Islet precursor cell (in vitro differentiated cells): ENCODE results near the gene ZNF518A.
"Not testable (repeated sequence)": the region's sequence is repeated elsewhere in the genome, so short reads cannot be mapped to it uniquely, and the experiment has no call there.

Experiments
- DNase-seq: peaks from one replicate; pipeline ENCODE4 v3.0.0-alpha.2; 2018

The ZNF518A gene

DNA sequence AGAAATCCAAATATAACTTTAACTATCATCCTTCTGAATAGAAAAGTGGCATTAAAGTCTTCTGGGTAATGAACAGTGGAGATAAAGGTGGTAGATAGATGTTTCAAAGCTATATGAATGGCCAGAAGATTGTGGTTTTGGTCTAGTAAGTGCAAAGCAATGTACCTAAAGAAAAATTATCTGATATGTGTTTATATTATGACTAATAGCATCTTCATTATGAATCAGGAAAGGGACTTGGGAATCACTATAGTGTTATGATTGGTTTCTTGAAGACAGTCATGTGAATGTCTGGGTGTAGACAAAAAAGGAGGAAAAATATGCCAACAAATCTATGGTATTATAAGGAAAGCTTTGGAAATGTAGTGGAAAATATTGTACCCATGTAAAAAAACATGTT is 3.0 kb downstream of the ZNF518A start:
- no peak for DNase-seq

DNA sequence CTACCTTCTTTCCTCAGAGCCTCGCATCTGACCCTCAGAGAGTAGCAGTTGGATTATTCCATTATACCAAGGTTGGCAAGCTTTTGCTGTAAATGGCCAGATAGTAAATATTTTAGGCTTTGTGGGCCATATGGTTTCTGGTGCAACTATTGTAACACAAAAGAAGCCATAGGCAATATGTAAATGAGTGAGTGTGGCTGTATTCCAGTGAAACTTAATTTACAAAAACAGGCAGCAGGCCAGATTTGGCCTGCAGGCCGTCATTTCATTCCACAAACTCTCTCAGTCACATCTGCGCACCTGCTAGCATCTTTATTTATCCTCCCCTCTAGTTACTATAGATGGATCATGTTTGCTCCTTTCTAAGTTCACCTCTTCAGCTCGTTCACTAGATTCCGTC is 6.7 kb downstream of the ZNF518A start:
- DNase-seq, result no peak

DNA sequence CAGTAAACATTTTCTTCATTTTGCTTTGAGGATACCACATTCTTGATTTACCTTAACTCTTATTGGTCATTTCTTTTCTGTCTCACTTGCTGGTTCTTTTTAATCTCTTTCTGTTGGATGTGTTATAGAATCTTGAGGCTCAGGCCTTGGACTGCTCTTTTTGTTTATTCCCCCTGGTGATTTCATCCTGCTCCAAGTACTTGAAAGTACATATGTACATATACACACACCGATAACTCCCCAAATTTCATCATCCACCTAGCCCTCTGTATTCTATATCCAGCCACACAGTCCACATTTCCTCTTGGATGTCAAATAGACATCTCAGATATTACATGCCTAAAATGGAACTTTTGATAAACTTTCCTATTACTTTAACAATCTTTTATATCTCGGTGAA is 7.5 kb downstream of the ZNF518A start:
- no peak for DNase-seq

DNA sequence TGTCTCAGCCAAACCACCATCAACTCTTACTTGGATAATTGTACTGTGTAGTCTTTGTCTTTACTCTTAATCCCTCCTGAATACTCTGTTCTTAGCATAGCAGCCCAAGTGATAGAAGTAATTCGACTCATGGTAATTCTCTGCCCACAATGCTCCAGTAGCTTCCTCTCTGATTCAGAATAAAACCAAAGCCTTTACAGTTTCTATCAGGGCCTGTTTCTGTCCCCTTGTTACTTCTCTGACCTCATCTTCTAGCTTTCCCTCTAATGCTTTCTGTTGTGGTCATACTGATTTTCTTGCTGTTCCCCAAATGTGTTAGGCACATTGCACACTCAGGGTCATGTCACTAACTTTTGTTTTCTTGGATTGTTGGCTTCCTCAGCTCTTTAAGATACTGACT is 8.0 kb downstream of the ZNF518A start:
- no peak for DNase-seq

DNA sequence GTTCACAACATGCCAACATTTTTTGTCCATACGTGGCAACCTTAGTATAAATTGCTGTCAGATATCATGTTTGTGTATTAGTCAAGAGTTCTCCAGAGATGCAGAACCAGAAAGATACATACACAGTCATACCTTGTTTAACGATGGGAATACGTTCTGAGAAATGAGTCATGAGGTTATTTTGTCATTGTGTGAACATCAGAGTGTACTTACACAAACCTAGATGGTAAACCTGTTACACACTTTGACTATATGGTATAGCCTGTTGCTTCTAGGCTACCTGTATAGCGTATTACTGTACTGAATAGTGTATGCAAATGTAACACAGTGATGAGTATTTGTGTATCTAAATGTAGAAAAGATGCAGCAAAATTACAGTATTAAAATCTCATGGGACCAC is 22.3 kb downstream of the ZNF518A start:
- no peak for DNase-seq

DNA sequence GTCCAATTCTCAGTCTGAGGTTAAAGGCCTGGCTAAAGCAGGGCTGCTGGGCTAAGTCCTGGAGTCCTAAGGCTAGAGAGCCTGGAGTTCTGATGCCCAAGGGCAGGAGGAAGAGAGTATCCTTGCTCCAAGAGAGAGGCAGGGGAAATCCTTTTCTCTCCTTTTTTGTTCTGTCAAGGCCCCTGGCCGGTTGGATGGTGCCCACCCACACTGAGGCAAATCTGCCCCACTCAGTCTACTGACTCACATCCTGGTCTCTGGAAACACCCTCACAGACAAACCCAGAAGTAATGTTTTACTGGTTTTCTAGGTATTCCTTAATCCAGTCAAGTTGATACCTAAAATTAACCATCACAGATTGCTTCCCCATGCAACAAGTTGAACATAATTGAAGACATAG is 23.0 kb downstream of the ZNF518A start:
- DNase-seq, result peak; percentile 54

DNA sequence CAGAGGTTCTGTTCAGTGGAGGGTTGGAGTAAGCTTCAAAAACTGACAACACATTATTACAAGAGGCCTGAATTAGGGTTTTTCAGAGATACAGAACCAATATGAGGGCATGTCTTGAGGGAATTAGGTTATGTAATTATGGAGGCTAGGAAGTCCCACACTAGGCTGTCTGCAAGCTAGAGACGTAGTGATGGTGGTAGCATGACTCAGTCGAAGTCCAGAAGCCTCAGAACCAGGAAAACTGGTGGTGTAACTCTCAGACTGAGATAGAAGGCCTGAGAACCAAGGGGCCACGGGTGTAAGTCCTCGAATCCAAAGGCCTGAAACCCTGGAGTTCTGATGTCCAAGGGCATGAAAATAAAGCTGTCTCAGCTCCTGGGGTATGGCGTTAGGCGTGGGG is 35.6 kb downstream of the ZNF518A start:
- DNase-seq, result no peak

DNA sequence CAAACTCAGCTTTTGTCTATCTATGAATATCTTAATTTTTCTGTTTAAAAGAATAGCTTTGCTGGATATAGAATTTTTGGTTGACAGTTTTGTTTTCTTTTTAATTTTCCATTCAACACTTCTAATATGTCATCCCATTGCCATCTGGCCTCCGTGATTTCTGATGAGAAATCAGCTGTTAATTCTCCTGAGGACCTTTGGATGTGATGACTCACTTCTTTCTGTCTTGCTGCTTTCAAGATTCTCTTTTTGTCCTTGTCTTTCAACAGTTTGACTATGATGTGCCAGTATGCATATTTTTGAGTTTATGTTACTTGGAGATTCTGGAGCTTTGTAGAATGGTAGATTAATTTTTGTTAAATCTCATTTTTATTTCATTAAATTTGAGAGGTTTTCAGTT is 38.4 kb downstream of the ZNF518A start:
- DNase-seq, result no peak

DNA sequence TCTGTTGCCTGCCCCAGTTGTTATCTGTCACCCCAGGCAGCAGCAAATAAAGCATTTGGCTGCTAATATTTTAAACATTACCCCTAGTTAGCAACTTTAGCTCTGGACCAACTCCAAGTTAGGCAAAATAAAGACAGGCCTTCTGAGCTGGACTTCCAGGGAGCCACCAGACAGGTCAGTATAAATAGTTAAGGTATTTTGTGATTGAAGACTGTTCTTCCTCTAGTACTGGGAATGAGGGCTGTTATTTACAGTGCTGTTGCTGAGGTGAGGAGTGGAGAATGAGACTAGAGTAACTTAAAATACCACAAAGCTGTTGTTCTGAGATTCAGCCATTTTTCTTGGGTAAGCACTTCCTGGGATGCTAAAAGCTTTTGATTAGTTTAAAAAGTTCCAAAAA is 40.1 kb downstream of the ZNF518A start:
- DNase-seq, result no peak

DNA sequence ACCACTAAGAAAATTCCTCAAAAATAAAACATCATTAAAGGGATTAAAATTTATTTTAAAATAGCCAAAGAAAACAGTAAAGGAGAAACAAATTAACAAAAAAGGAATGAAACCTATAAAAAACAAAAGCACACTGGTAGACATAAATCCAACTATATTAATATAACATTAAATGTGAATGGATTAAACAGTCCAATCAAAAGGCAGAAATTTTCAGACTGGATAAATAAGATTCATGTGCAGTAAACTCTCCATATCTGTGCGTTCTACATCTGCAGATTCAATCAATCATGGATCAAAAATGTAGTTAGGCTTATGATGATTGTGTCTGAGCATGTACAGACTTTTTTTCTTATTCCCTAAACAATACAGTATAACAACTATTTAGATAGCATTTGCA is 42.6 kb downstream of the ZNF518A start:
- no peak for DNase-seq

DNA sequence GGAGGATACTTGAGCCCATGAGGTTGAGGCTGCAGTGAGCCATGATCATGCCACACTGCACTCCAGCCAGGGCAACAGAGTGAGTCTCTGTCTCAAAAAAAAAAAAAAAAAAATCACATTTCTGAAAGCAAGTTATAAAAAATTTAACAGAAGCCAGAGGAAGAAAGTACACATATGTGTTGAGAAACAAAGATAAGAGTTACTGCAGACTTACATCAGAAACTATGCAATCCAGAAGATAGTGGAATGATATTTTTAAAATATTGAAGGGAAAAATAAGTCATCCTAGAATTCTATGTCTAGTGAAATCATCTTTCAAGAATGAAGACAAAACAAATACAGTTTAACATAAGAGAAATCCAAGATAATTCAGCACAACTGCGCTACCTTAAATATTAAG is 46.9 kb downstream of the ZNF518A start:
- no peak for DNase-seq

DNA sequence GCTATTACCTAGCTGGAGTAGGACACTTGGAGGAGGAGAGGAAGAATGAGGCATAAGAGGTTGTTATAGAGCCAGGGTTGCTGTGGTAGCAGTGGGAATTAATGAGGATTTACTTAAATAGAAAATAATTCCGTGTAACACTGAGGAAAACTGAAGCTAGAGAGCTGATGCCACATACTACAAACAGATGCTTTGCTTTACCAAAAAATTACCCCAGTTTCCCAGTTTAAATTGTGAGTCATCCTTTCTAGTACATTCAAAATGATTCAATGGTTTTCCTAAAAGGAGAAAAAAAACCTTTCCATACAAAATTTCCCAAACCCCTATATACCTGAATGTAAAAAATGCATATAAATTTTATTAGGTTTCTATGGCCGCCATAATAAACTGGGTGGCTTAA is 58.3 kb downstream of the ZNF518A start:
- no peak for DNase-seq

DNA sequence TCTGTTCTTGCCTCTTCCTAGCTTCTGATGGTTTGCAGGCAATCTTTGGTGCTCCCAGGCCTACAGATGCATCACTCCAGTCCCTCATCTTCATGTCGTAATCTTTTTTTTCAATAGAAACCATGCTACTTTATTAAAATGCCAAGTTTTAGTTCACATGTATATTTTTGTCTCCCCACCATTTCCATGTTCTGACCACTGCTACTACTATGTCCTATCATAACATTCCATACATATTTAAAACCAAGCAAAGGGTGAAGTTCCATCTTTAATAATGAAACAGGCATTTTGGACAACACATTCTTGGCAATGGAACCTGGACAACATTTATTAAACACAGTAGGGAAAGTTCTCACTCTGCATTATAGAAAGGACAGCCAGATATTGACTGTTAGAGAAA is 58.8 kb downstream of the ZNF518A start:
- DNase-seq, result no peak

DNA sequence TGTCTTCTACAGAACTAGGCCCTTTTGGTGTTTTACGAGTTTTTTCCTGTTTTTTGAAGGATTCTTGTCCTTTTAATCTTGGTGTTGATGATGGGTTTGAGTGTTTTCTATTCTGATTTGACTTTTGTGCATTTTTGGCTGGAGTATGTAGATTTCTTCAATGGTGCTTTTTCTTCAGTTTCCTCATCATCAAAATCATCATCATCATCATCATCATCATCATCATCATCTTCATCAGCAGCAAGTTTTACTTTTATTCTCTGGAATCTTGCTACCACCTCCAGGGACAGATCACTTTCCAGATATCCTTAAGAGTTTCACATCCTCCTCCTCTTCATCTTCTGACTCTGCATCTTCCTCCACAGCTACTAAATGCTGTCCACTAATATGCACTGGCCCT is 59.4 kb downstream of the ZNF518A start:
- DNase-seq, result not testable (repeated sequence)

DNA sequence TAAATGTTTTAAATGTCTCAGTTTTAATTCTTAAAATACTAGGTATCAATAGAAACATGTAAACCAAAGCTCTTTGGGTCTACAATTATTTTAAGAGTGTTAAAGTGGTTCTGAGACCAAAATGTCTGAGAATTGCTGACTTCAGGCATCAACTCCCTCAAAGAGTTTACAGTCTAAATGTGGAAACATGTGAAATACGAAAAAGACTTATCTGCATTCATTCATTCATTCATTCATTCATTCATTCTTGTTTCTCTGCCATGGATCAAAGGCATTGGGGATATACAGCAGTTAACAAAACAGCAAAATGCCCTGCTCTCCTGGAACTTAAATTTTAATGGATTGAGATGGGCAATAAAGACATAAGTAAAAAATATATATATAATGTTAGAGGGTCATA is 71.4 kb downstream of the ZNF518A start:
- no peak for DNase-seq

DNA sequence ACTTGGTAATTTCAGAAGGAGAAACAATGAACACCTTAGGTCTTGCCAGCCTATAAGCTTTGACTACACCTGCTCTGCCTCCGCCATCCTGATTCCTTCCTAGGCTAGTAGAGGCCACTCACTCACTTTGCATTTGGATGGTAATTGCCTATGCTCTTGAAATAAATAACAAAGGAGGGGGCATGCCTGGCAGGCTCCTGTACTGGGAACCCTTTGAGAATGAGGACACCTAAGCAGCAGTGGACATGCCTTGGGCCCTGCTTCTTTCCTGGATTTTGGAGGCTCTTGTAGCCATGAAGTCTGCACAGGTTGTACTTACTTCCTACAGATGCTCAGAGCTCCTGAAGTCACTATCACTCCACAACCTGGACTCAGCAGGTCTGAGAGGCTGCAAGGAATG is 75.5 kb downstream of the ZNF518A start:
- no peak for DNase-seq

DNA sequence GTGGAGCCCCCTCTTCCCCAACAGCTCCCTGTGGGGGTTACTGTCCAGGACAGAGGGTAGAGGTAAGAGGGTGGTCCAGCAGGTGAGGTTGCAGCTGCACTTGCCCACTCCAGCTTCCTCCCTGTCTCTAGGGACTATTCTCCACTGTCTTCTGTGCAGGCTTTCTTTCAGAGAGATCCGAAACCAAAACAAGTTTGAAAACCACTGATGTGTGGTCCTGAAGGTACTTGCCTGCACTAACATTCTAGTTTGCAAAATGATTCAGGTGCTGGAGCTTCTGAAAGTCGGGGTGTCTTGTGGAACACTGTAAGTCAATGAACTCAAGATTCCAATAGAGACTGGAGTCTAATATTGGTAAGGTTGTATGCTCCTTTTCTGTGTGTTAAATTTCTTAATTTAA is 78.2 kb downstream of the ZNF518A start:
- no peak for DNase-seq

DNA sequence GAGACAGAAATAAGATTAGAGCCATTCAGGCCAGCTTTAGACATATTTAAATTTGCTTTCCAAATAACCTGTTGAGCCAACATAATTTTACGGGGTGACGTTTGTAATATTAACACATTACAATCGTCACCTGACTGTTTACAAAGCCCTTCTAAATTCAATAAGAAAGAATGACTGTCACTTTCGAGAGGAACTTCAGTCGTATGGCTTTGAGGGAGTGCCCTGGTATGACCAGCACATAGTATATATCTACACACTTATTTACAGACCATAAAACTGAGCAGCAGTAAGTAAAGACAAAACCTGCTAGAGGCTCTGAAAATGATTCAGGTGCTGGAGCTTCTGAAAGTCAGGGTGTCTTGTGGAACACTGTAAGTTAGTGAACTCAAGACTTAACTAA is 78.8 kb downstream of the ZNF518A start:
- no peak for DNase-seq

DNA sequence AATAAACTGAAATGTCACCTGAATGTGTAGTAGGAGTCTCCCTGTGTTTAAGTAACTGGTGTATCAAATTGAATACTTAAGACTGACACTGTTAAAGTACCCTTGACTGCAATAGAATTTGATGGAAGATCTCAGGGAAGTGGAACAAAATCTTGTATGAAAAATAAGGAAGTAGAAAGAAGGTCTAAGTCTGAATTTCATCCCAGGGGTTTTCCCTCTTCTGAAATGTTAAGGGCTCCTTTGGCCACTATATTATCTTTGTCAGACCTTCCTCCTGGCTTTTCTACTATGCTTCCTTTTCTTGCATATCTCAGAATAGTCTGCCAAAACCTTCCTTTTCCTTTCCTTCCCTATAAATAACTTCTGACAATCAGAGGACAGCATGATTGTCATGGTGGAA is 81.7 kb downstream of the ZNF518A start:
- DNase-seq, result no peak

DNA sequence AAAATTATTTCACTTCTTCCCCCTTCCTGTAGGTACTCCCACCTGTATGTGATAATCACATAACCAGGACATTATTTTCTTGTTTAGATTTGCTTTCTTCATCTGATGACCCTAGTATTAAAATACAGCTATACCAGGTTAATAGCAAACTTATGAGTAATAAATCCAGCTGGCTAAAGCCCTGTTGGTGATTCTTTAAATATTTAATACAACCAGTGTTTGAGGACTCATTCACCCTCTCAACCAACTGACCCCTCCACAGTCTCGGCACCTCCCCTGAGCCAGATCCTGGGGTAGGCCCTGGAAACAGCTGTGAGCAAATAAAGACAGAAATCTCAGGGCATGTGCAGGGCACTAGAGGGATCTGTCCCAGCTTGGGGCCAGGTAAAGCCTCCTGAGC is 82.8 kb downstream of the ZNF518A start:
- DNase-seq, result no peak
